AG09309 (cell line): ENCODE results near the gene NEK6.
A peak's percentile ranks its signal among the peaks of the same experiment; 100 is the strongest.

ENCODE experiments used
- DNase-seq: peaks from one replicate; pipeline ENCODE4 v3.0.0-alpha.2; 2010; ENCODE audit warnings: low read depth
- H3K4me3 ChIP-seq: 2 replicates; pipeline ENCODE4 v1.5.1; 2011; ENCODE audit warnings: mild to moderate bottlenecking, low read depth, low read length, moderate library complexity; ENCODE audit not compliant: control insufficient read depth
- CTCF ChIP-seq: IDR thresholded peaks from 2 replicates; pipeline ENCODE4 v1.5.1; 2011; ENCODE audit warnings: mild to moderate bottlenecking, low read depth, low read length, inconsistent platforms; ENCODE audit not compliant: insufficient read depth, control insufficient read depth; ENCODE audit errors: missing control alignments

Gene NEK6

DNA sequence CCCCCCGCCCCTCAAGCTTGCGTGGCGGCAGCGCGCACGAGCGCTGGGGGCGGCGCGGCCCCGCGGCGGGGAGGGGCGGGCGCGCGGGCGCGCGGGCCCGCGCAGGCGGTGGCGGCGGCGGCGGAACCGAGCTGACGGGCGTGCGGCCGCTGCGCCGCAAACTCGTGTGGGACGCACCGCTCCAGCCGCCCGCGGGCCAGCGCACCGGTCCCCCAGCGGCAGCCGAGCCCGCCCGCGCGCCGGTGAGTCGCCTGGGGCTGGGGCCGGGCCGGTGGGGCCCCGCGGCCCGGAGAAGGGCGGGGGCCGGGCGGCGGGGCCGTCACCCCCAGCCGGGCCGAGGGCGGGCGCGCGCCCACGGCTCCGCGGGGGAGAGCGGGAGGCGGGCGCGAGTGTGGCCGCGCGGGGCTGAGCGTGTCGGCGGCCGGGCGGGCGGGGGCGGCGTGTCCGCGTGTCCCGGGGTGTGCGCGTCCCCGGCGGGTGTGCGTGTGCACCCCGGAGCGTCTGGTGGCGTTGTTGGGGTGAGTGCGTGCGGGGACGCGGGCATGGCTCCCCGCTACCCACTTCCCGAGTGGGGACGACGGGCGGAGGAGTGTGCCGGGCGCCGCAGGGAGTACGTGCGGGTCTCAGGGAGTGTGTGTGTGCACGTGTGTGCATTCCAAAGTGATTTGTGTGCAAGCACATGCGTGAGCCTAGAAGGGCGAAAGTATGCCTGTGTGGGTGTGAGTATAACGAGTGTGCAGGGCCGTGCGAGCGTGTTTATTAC is at the start of gene NEK6:
Gene NEK6, plus strand, starts transcription at position 106 of the 763 bp plus-strand sequence. CDS start 44,016 bp downstream, outside the sequence.
- DNase-seq, result no peak
- H3K4me3 ChIP-seq, result peak within 1 kb of the TSS; percentile 83

DNA sequence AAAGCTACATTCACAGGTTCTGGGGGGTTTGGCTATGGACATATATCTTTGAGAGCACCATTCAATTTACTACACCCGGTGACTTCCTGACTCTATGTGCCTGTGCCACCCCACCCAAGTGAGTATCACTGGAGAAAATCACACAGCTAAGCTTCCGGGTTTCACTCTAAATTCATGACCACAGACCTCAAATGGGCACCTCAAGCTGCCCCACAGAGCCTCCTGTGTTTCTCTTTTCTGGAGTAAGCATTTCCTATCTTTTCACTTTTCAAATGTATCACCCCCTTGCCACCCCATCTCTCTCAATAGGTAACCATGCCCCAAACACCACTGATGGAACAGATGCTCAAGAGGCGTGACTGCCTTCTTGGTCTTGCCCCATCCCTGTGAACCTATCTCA is 49.2 kb upstream of the NEK6 start:
- no peak for TF ChIP-seq CTCF
- no peak overlapping the region for H3K4me3 ChIP-seq
- DNase-seq, result no peak

More for the DNA sequence above, at the start of gene NEK6:
- TF ChIP-seq CTCF, result no peak

GRCh38 chr9:124209279-124209678 is 48.5 kb upstream of the NEK6 start:
- no peak for DNase-seq
- no peak for TF ChIP-seq CTCF
- H3K4me3 ChIP-seq, result no peak overlapping the region

GRCh38 chr9:124209774-124210173 is 48.0 kb upstream of the NEK6 start:
- no peak for DNase-seq
- no peak overlapping the region for H3K4me3 ChIP-seq
- no peak for TF ChIP-seq CTCF

DNA sequence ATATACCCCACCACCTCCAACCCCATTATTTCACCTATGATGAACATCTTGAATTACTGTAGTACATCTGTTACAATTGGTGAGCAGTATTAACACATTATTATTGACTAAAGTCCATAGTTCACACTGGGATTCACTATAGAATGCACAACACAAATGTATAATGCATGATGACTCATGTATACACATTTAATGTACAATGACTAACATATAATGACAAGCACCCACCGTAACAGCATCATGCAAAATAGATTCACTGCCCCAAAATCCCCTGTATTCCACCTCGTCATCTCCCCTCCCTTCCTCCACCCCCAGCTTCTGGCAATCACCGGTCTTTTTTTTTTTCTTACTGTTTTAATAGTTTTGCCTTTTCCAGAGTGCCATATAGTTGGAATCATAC is 47.1 kb upstream of the NEK6 start:
- DNase-seq, result no peak
- no peak for TF ChIP-seq CTCF
- no peak overlapping the region for H3K4me3 ChIP-seq

DNA sequence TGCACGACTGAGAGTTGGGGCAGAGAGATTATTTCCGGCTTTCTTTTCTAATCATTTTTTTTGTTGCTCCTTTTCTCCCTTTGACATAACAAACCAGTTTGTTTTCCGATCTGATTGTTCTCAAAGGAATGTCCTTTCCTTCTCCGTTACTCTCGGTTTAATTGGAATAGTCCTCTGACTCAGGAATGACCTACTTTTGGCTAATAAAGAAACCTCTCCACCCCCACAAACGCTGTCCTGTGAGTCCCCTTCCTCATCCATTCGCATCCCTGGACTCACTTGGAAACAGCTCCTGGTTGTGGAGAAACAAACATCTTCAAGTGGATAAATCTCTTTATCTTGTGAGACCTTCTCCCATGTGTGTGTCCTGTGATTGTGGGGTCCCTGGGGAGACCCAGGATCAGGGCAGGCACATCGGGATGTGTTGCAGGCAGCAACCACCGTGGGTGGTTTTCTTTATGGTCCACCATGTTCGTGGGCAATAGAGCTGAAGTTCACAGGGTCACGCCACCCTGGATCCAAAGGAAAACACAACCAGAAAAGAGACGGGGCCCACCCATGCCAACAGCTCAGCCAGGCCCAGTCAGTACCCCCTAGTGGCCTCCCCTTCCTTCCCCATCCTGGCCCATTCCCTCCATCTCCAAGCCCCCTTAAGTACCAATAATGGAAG is 45.2 kb upstream of the NEK6 start:
- no peak for TF ChIP-seq CTCF
- no peak overlapping the region for H3K4me3 ChIP-seq
- DNase-seq, result no peak
